GM23338 (cell line): Measurements from ENCODE around the gene FKBP5.

Experiments
- CREB1 ChIP-seq: fragments of 250-450 bp; sonication (Bioruptor Pico); IDR thresholded peaks from 2 replicates; pipeline ENCODE4 v1.5.0; 2020; ENCODE audit warnings: low read depth, mild to moderate bottlenecking, moderate library complexity
- CTCF ChIP-seq, 2 experiments: fragments of 200-600 bp in 1 of 2; sonication (generic) in 1 of 2; conservative IDR thresholded peaks; 2 replicates each; pipeline versions ENCODE4 v1.5.1 to v1.6.1; 2016 to 2017; ENCODE audit warnings: antibody characterized with exemption in 2 of 2, low read depth in 2 of 2, mild to moderate bottlenecking in 2 of 2, moderate library complexity in 1 of 2
- EZH2 ChIP-seq: fragments of 200-600 bp; sonication (generic); IDR thresholded peaks from one replicate; pipeline ENCODE4 v1.8.0; 2017; ENCODE audit warnings: antibody characterized with exemption, mild to moderate bottlenecking, low read depth; ENCODE audit not compliant: unreplicated experiment
- POLR2AphosphoS5 ChIP-seq: IDR thresholded peaks from 2 replicates; pipeline ENCODE4 v1.6.1; 2016; ENCODE audit warnings: antibody characterized with exemption, low read depth
- TF ChIP-seq, protein P1 (sequence below): IDR thresholded peaks from one replicate; pipeline ENCODE4 v1.6.1; 2018; ENCODE audit warnings: antibody characterized with exemption; ENCODE audit not compliant: unreplicated experiment

DNA sequence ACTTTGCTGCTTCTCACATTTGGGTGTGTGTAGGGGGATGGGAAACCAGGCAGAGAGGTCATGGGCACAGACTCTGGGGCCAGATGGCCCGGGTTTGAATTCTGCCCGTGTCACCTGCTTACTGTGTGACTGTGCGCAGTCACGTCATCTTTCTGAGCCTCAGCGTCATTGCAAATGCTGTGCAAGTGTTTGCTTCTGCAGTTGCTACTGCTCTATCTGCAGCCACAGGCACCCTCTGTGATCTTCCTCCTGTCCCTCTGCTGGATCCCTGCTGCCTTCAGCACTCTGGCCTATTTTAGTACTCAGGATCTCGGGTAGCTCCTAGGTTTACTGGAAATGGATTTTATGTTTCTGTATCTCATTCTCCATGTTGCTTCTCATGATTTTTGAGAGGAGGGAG, 135.4 kb downstream of the FKBP5 start:
- TF ChIP-seq CTCF (conservative IDR thresholded peaks at IDR 0.05; ENCODE audit: low read depth in 2 of 2) (no peak), EZH2 (no peak), POLR2AphosphoS5 (no peak), CREB1 (CRISPR knock-in tag) (no peak)
- TF ChIP-seq, protein P1, sequence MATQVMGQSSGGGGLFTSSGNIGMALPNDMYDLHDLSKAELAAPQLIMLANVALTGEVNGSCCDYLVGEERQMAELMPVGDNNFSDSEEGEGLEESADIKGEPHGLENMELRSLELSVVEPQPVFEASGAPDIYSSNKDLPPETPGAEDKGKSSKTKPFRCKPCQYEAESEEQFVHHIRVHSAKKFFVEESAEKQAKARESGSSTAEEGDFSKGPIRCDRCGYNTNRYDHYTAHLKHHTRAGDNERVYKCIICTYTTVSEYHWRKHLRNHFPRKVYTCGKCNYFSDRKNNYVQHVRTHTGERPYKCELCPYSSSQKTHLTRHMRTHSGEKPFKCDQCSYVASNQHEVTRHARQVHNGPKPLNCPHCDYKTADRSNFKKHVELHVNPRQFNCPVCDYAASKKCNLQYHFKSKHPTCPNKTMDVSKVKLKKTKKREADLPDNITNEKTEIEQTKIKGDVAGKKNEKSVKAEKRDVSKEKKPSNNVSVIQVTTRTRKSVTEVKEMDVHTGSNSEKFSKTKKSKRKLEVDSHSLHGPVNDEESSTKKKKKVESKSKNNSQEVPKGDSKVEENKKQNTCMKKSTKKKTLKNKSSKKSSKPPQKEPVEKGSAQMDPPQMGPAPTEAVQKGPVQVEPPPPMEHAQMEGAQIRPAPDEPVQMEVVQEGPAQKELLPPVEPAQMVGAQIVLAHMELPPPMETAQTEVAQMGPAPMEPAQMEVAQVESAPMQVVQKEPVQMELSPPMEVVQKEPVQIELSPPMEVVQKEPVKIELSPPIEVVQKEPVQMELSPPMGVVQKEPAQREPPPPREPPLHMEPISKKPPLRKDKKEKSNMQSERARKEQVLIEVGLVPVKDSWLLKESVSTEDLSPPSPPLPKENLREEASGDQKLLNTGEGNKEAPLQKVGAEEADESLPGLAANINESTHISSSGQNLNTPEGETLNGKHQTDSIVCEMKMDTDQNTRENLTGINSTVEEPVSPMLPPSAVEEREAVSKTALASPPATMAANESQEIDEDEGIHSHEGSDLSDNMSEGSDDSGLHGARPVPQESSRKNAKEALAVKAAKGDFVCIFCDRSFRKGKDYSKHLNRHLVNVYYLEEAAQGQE = no peak
